ENCODE measurements around the gene WDR31. TPM values are rescaled to one million over a fixed set of nuclear protein-coding genes. Genes with fewer than 3 reads are reported as not detected.

Gene WDR31
- total RNA-seq, 1 donor from 2014 or later = 1.9 TPM

Other genes starting within 250 kb of the WDR31 start
- 6.0 and 6.5 TPM in 2 replicates for gene SLC31A2, start 189.3 kb downstream of the WDR31 start, total RNA-seq
- 34.9 and 35.8 TPM in 2 replicates for gene FKBP15, start 119.0 kb downstream of the WDR31 start, total RNA-seq
- 16.1 and 17.6 TPM in 2 replicates for gene SLC31A1, start 118.7 kb downstream of the WDR31 start, total RNA-seq
- gene CDC26, start 64.7 kb downstream of the WDR31 start, total RNA-seq = 49.9 and 50.6 TPM in 2 replicates
- 59.2 and 60.2 TPM in 2 replicates for gene PRPF4, start 64.6 kb downstream of the WDR31 start, total RNA-seq
- gene RNF183, start 36.9 kb downstream of the WDR31 start, total RNA-seq = not detected in 2 replicates
- 12.3 and 12.8 TPM in 2 replicates for gene BSPRY, start 9.3 kb upstream of the WDR31 start, total RNA-seq
- 15.7 and 18.5 TPM in 2 replicates for gene HDHD3, start 36.7 kb upstream of the WDR31 start, total RNA-seq
- 23.0 and 23.7 TPM in 2 replicates for gene ALAD, start 61.0 kb upstream of the WDR31 start, total RNA-seq
- gene POLE3, start 70.4 kb upstream of the WDR31 start, total RNA-seq = 90.9 and 95.7 TPM in 2 replicates
- gene C9orf43, start 70.5 kb upstream of the WDR31 start, total RNA-seq = 0.42 and 0.62 TPM in 2 replicates
- gene RGS3, start 123.5 kb upstream of the WDR31 start, total RNA-seq = 122 and 128 TPM in 2 replicates

Measured in activated T-helper 1 cell treated with anti-CD3 and anti-CD28 coated beads, Interleukin-12 subunit alpha, Interleukin-12 subunit beta, Interleukin-2, Interleukin-4 antibody, amounts not matched to agents 30 ng/mL and 10 ng/mL and 1 ng/mL, durations not matched to agents 14 hours and 24 hours and 36 hours (primary cell).